Lung (tissue), 12 donors: ENCODE data around the gene TCOF1. TPM values are rescaled to one million over a fixed set of nuclear protein-coding genes. Genes with fewer than 3 reads are reported as not detected.

Experiments
- ATAC-seq: fragments of 200-7000 bp; cut with Tn5 transposase; one replicate; pipeline ENCODE4 v1.9.1; 2020; ENCODE audit warnings: moderate number of reproducible peaks; ENCODE audit not compliant: insufficient read depth, low FRiP score
- DNase-seq, 3 donors: peaks; one replicate each; pipeline ENCODE4 v3.0.0-alpha.2; 2013 to 2017
- H3K27ac ChIP-seq, 2 donors: one replicate each; pipeline ENCODE4 v1.5.1; 2013; ENCODE audit warnings: mild to moderate bottlenecking in 2 of 2, moderate library complexity in 2 of 2, control low read depth in 1 of 2, inconsistent platforms in 1 of 2, low read depth in 1 of 2, low read length in 1 of 2
- H3K27me3 ChIP-seq, 3 donors: one replicate each; pipeline ENCODE4 v1.5.1; 2013; ENCODE audit warnings: low read length in 2 of 3; ENCODE audit not compliant: control insufficient read depth in 3 of 3, insufficient read depth in 3 of 3
- H3K36me3 ChIP-seq, 4 donors: one replicate each; pipeline ENCODE4 v1.5.1; 2013; ENCODE audit warnings: low read length in 4 of 4, mild to moderate bottlenecking in 1 of 4, moderate library complexity in 1 of 4; ENCODE audit not compliant: control insufficient read depth in 4 of 4, insufficient read depth in 4 of 4
- H3K4me1 ChIP-seq, 5 donors: one replicate each; pipeline ENCODE4 v1.5.1; 2013; ENCODE audit warnings: low read length in 5 of 5, mild to moderate bottlenecking in 2 of 5, moderate library complexity in 1 of 5; ENCODE audit not compliant: control insufficient read depth in 5 of 5, insufficient read depth in 5 of 5
- H3K4me3 ChIP-seq: one replicate; pipeline ENCODE4 v1.5.1; 2013; ENCODE audit warnings: mild to moderate bottlenecking, control low read depth, moderate library complexity
- H3K9ac ChIP-seq, 2 donors: one replicate each; pipeline ENCODE4 v1.5.1; 2013; ENCODE audit warnings: low read length in 2 of 2, control low read depth in 1 of 2; ENCODE audit not compliant: insufficient read depth in 1 of 2
- H3K9me3 ChIP-seq, 4 donors: one replicate each; pipeline ENCODE4 v1.5.1; 2013; ENCODE audit warnings: low read length in 3 of 4, mild to moderate bottlenecking in 1 of 4, moderate library complexity in 1 of 4; ENCODE audit not compliant: control insufficient read depth in 4 of 4, insufficient read depth in 3 of 4
- WGBS, 2 donors: extraction: QIAGEN DNeasy Blood & Tissue Kit; methylation state at CpG; one replicate each; pipeline ENCODE4 v1.1.7; 2013; 5-methylcytosine and 5-hydroxymethylcytosine counted together
- polyA plus RNA-seq, 2 donors: library from polyadenylated mRNA; stranded (reverse); fragments of 200-250 nt; gene quantifications; one replicate each; pipeline ENCODE4 v1.2.1, GENCODE V29; 2013
- total RNA-seq, 2 donors: library from RNA; depleted of rRNA in 1 of 2; stranded (reverse); fragments of >200 nt in 1 of 2; gene quantifications; one replicate each; pipeline ENCODE4 v1.2.1, GENCODE V29; 2014 to 2021
- TF ChIP-seq, protein P1 (sequence below): IDR thresholded peaks from 2 replicates; pipeline ENCODE4 v1.5.1; 2012; ENCODE audit warnings: mild to moderate bottlenecking; ENCODE audit errors: control extremely low read depth, extremely low read depth
- donor health status: control.
- donor health status: control.
- donor health status: Bipolar disorder and iron deficiency.
- donor health status: healthy.
- donor health status: DM: yes; HTN: yes; CAD: no.

The TCOF1 gene
- total and polyA plus RNA-seq, 4 donors: 13.3 to 25.3 (median 15.9) TPM

DNA sequence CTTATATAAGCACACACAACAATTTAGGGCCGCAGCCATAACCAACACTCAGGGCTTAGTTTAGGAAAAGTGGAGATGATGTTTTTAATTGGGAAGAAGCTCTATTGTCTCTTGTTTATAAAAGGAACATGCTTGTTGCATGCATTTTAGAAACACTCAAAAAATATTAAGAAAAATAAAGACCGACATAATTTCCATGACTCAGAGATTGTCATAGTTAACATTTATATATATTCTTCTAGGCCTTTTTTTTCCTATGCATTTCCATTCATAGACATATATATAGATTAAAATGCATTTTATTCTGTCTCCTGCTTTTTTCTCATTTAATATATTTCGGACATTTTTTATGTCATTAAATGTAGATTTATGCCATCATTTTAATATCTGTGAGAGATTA lies 41.2 kb upstream of the TCOF1 start:
- H3K4me1 ChIP-seq: peaks cover 0 to 22% (median 7%) of the 10 kb centered on the region in 5 donors
- DNase-seq (no peak), ATAC-seq (no peak)
- H3K27me3 ChIP-seq: no peaks in the 10 kb centered on the region
- TF ChIP-seq, protein P1, sequence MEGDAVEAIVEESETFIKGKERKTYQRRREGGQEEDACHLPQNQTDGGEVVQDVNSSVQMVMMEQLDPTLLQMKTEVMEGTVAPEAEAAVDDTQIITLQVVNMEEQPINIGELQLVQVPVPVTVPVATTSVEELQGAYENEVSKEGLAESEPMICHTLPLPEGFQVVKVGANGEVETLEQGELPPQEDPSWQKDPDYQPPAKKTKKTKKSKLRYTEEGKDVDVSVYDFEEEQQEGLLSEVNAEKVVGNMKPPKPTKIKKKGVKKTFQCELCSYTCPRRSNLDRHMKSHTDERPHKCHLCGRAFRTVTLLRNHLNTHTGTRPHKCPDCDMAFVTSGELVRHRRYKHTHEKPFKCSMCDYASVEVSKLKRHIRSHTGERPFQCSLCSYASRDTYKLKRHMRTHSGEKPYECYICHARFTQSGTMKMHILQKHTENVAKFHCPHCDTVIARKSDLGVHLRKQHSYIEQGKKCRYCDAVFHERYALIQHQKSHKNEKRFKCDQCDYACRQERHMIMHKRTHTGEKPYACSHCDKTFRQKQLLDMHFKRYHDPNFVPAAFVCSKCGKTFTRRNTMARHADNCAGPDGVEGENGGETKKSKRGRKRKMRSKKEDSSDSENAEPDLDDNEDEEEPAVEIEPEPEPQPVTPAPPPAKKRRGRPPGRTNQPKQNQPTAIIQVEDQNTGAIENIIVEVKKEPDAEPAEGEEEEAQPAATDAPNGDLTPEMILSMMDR: no peak
- H3K27ac ChIP-seq: no peak overlapping the region
- H3K36me3 ChIP-seq: no peaks in the 10 kb centered on the region
- H3K9me3 ChIP-seq: peaks cover 0 to 3% (median 0%) of the 10 kb centered on the region in 4 donors
- WGBS, 2 donors: 93 to 95% methylated on average over 3 of the region's 3 CpGs
- no peak overlapping the region for H3K4me3 ChIP-seq
- H3K9ac ChIP-seq: no peak overlapping the region

- H3K9ac ChIP-seq: no peak overlapping the region
- ATAC-seq (peak; percentile 66), DNase-seq (no peak)
- peaks cover 0 to 3% (median 0%) of the 10 kb centered on the region in 4 donors for H3K9me3 ChIP-seq
- no peak overlapping the region for H3K4me3 ChIP-seq
- no peaks in the 10 kb centered on the region for H3K36me3 ChIP-seq
- no peak overlapping the region for H3K27ac ChIP-seq
- peaks cover 0 to 22% (median 7%) of the 10 kb centered on the region in 5 donors for H3K4me1 ChIP-seq
- TF ChIP-seq, protein P1: no peak
- H3K27me3 ChIP-seq: no peaks in the 10 kb centered on the region
- WGBS, 2 donors: 85 to 86% methylated on average over 11 of the region's 11 CpGs
Observed at GRCh38 chr5:150317048-150318003, 40.2 kb upstream of the TCOF1 start.

DNA sequence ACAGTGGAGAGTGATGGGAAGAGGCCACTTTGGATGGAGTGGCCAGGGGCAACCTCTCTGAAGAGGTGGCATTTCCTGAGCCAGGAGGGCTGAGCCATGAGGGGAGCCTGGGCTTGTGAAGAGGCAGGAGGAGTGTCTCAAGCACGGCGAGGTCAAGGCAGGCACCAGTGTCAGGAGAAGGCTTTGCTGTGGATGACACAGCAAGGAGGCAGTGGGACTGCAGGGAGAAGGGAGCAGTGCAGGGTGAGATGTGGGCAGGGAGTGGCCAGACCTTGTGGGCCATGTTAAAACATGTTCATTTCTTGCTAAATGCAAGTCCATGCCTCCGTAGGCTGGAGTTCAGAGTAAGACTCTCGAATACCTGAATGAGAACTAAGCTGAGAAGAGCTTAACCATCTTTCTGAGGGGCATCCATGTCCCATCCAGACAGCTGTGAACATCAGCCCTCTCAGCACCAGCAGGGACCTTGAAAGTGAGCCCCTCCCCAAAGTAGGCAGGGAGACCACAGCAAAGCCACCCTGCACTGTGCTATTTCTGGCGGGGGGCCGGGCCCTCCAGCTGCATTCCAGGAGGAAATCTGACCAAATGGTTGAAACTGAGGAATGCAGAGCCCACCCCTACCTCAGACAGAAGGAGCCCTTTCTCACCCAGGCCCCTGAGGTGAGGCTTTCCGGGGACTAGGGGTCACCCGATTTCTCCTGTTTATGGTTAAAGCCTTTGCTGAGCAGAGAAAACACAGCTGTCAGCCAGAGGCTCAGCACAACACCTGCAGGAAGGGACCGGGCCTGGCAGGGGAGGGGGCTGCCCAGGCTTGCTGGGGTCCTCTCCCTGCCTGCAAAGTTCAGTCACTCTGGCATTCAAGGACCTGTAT lies 38.6 kb upstream of the TCOF1 start:
- H3K9ac ChIP-seq: no peak overlapping the region
- no peak overlapping the region for H3K27ac ChIP-seq
- H3K4me1 ChIP-seq: peaks cover 0 to 31% (median 7%) of the 10 kb centered on the region in 5 donors
- ATAC-seq (no peak), DNase-seq (no peak)
- 72 to 85% methylated on average over 9 of the region's 9 CpGs for WGBS, 2 donors
- H3K9me3 ChIP-seq: peaks cover 0 to 3% (median 0%) of the 10 kb centered on the region in 4 donors
- TF ChIP-seq, protein P1: no peak
- H3K4me3 ChIP-seq: no peak overlapping the region
- no peaks in the 10 kb centered on the region for H3K36me3 ChIP-seq
- H3K27me3 ChIP-seq: no peaks in the 10 kb centered on the region
